GM19238 (cell line): ENCODE data around the gene NRXN3.

Experiments used
- DNase-seq: peaks from one replicate; pipeline ENCODE4 v3.0.0; 2011; ENCODE audit warnings: low spot score; ENCODE audit not compliant: insufficient read length

Gene NRXN3

GRCh38 chr14:79278798-79279644 is 1108.8 kb downstream of the NRXN3 start:
- no peak for DNase-seq

- no peak for DNase-seq
Measured at GRCh38 chr14:79279645-79280597, 1109.7 kb downstream of the NRXN3 start.

- no peak for DNase-seq
Measured at GRCh38 chr14:79281244-79282152, 1111.3 kb downstream of the NRXN3 start.

GRCh38 chr14:79284621-79285020 is 1114.4 kb downstream of the NRXN3 start:
- DNase-seq, result no peak

- DNase-seq, result no peak
Measured at GRCh38 chr14:79285263-79285662, 1115.1 kb downstream of the NRXN3 start.

- DNase-seq, result no peak
Measured at GRCh38 chr14:79287976-79288375, 1117.8 kb downstream of the NRXN3 start.

- DNase-seq, result no peak
Measured at GRCh38 chr14:79293482-79294177, 1123.5 kb downstream of the NRXN3 start.

GRCh38 chr14:79294499-79294898 is 1124.3 kb downstream of the NRXN3 start:
- no peak for DNase-seq

GRCh38 chr14:79295385-79295784 is 1125.2 kb downstream of the NRXN3 start:
- no peak for DNase-seq

- DNase-seq, result no peak
Measured at GRCh38 chr14:79298373-79298772, 1128.2 kb downstream of the NRXN3 start.

- no peak for DNase-seq
Measured at GRCh38 chr14:79299162-79299561, 1129.0 kb downstream of the NRXN3 start.

GRCh38 chr14:79304279-79304678 is 1134.1 kb downstream of the NRXN3 start:
- no peak for DNase-seq

- DNase-seq, result no peak
Measured at GRCh38 chr14:79306546-79306945, 1136.4 kb downstream of the NRXN3 start.

GRCh38 chr14:79318371-79318770 is 1148.2 kb downstream of the NRXN3 start:
- no peak for DNase-seq

GRCh38 chr14:79320561-79320960 is 1150.4 kb downstream of the NRXN3 start:
- DNase-seq, result no peak

- DNase-seq, result no peak
Measured at GRCh38 chr14:79321070-79321469, 1150.9 kb downstream of the NRXN3 start.

GRCh38 chr14:79325071-79325470 is 1154.9 kb downstream of the NRXN3 start:
- no peak for DNase-seq

- DNase-seq, result no peak
Measured at GRCh38 chr14:79325557-79325956, 1155.4 kb downstream of the NRXN3 start.

GRCh38 chr14:79328863-79329262 is 1158.7 kb downstream of the NRXN3 start:
- no peak for DNase-seq

GRCh38 chr14:79331830-79332229 is 1161.7 kb downstream of the NRXN3 start:
- no peak for DNase-seq
